HG03066 (cell line): ENCODE measurements around the gene MYZAP.

ENCODE experiments used
- ATAC-seq: cut with Tn5 transposase; IDR thresholded peaks from one replicate; pipeline ENCODE4 v1.9.1; 2021; ENCODE audit warnings: low read depth; ENCODE audit not compliant: unreplicated experiment

Gene MYZAP

GRCh38 chr15:57691082-57691481, 99.4 kb downstream of the MYZAP start:
- no peak for ATAC-seq

DNA sequence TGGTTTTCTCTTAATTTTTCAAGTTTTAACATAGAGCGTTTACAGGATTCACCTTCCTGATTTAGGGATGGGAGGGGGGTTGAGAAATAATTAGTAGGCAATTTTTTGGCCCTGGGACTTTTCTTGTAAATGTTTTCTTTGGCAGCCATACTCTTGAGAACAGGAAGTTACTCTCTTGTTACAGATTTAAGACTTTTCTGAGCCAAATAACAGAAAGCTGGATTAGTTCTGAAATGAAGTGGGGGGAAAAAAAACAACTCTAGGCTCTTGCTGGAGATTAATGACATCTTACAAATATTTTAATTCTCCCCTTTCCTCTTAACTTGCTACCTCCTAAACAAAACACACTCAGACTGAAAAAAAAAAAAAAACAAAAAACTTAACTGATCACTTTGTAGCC, 101.0 kb downstream of the MYZAP start:
- no peak for ATAC-seq

- ATAC-seq, result no peak
These were observed 102.6 kb downstream of the MYZAP start for GRCh38 chr15:57694279-57694678.

DNA sequence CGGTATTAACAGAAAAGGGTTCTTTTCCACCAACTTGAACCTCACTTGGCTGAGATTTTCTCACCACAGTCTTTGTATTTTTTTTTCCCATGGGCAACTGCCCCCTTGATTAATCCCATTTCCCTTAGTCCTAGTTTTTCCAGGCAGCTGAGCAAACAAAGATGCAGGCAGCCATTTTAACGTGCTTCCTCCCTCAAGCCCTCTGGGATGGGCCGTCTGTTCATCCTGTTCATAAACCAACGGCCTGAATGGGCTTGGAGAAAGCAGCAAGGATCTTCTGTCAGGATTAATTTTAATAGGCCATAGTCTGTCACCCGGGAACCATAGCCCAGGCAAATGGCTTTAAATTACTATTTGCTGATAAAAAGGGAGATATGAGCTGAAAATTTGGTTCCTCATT, 104.4 kb downstream of the MYZAP start:
- no peak for ATAC-seq

GRCh38 chr15:57697588-57697987, 105.9 kb downstream of the MYZAP start:
- ATAC-seq, result no peak

DNA sequence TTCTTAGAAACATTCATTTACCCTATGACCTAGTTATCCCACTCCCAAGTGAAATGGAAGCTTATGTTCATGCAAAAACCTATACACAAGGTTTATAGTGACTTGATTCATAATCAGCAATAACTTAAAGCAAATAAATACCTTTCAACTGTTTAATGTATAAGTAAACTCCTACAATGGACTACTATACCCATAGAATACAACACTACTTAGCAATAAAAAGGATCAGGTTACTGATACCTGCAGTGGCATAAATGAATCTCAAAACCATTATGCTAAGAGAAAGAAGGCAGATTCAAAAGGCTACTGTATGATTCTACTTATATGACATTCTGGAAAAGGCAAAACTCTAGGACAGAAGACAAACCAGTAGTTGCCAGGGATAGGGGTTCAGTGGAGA, 106.5 kb downstream of the MYZAP start:
- ATAC-seq, result no peak

DNA sequence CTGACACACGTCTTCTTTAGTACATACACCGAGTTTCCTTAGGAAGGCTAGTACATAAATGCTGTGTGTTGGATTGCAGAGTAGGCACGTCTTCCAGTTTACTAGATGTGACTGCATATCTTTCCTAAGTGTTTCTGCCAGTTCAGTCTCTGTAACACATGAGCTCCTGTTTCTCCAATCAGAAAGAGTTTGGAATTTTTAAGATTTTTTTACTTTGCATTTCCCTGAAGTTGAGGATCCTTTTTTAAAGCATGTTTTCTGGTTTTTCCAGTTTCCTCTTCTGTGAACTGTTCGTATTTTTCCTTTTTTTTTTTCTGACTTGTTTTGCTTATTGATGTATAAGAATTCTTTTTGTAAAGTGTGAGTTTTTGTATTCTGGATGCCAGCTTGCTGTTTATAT, 107.3 kb downstream of the MYZAP start:
- ATAC-seq, result no peak

GRCh38 chr15:57703387-57703786, 111.7 kb downstream of the MYZAP start:
- ATAC-seq, result no peak

DNA sequence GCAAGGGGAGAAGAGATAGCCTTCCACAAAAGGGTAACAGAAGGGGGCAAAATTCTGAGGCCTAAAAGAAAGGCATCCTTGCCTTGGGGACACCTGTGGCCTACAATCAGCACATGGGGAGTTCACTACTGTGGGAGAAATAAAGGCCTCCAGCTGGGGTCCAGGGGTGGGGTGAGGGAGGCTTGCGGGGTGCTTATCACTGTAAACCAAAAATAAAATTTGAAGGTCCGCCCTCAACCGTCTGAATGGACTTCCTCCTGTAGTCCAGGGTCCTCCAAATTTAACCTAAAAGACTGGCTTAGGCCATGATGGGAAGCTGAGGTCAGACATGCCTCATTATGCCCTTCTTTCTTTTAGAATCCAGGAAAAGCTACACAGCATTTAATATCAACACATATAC, 112.7 kb downstream of the MYZAP start:
- no peak for ATAC-seq

GRCh38 chr15:57705746-57706404, 114.2 kb downstream of the MYZAP start:
- ATAC-seq, result no peak

GRCh38 chr15:57706405-57707209, 114.9 kb downstream of the MYZAP start, which contains the start of gene POLR2M:
TSS of gene POLR2M (plus strand) at chr15:57706714. CDS start at chr15:57706843, 129 bp downstream.
- ATAC-seq, result peak; percentile 93

GRCh38 chr15:57708047-57708446, 116.3 kb downstream of the MYZAP start:
- no peak for ATAC-seq

DNA sequence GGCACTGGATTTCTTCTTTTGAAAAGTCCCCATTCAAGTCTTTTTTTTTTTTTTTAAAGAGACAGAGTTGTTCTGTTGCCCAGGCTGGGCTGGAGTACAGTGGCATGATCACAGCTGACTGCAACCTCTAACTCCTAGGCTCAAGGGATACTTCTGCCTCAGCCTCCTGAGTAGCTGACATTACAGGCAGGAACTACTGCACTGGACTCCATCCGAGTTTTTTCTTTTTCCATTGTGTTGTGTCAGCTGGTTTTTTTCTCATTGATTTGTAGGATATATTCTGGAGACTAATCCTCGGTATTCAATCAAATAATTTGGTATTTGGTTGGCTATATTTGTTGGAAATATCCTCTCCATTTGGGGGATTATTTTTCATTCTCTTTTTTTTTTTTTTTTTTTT, 126.6 kb downstream of the MYZAP start:
- ATAC-seq, result no peak

DNA sequence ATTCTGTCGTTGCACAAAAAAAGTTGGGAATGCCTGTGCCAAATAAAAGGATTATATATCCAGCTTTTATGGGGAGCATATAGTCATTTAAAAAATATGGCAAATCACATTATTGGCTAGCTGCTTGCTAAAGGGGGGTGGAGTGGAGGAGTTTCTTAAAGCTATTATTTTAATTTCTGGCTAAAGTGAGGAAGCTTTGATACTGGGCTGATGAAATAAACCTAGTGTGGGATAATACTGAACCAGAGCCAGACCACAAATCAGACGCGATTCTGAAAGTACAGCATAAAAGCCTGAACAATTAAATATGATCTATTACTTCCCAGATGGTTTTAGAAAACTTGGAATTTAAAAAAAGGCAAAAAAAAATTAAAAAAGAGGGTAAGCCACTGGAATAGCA, 129.2 kb downstream of the MYZAP start:
- no peak for ATAC-seq

GRCh38 chr15:57726411-57726810, 134.7 kb downstream of the MYZAP start:
- no peak for ATAC-seq

DNA sequence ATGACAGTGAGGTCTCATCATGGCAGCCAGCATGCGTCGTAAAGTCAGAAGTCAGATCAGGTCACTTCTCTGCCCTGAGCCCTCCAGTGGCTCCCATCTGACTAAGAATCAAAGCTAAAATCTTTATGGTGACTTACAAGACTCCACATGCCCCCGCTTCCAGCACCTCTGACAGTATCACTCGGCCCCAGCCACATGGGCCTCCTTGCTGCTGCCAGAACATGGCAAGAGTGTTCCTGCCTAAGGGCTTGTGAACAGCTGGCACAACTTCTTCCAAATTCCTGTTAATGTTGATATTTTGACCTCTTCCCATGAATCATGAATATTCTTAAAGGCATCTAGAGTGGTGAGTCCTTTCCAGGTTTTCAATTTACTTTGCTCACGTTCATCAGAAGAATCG, 135.3 kb downstream of the MYZAP start:
- ATAC-seq, result no peak

DNA sequence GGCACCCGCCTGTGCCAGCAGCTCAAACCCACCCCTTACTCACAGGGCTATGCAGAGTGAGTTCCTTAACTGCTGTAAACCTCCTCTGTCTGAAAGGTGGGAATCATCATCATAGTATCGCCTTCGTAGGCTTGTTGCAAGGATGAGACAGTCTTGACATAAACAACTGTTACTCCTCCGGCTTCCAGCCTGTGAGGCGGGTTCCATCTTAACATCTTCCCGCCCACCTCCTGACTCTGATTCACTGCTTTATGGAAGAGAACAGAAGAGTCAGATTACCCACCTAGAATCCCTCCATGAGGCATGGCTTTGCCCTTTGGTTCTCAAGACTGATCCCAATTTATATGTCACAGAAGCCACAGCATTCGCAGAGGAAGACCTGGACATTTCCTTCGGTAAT, 136.7 kb downstream of the MYZAP start:
- ATAC-seq, result no peak

DNA sequence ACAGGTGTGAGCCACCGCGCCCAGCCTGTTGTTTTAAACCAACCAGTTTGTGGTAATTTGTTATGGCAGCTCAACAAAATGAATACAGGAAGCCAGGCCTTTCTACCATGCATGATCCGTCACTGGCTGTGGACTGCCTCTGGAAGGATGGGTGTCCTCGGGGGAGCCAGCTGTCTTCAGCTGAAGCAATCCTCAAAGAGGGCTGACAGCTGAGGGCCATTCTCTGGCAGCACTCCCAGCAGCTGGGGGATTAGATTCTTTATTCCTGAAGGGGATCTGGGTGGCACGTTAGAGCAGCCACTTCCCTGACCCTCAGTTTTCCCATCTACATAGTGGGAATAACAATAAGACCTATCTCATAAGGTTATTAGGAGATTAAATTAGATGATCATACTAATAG, 139.2 kb downstream of the MYZAP start:
- no peak for ATAC-seq

DNA sequence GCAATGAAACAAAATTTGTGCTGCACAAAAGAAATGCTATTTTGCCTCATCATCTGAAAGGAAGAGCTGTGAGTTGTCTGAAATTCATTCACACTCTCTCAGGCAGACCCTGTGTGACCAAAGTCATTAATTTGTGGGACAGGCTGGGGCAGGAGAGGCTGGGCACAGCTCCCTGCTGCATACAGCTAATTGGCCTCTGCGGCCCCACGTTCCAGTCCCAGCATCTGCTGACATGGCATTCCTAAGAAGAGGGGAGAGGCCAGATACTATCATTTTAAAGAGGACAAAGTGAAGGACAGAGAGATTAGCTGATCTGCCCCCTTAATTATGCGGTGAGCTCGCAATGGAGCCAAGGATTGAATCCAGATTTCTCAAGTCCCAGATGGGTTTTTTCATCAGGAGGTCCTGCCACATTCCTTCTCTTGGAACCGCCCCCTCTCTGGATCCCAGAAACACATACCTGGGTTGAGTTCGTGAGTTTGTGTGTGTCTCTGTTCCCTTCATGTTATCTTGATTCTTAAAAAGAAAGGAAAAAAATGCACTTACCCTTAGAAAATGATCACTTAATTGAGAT, 139.9 kb downstream of the MYZAP start:
- no peak for ATAC-seq

- no peak for ATAC-seq
These were observed 141.0 kb downstream of the MYZAP start for GRCh38 chr15:57732526-57733331.

DNA sequence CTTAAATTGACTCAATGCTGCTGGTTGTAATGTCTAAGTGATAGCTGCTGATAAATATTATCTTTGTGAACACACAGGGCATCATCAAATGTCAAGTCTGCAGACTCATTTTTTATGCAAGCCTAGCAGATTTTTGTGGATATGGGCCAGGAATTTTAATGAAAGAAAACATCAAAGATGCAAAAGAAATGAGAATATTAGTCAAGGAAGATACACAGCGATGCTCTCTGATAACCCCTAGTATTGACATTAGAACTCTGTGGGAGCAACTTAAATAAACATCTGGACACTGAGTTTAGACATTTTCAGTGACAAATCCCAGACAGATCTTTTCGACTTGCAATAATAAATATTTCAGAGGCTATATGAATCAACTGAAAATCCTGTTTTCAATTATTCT, 143.2 kb downstream of the MYZAP start:
- no peak for ATAC-seq
